Measurements from ENCODE around the gene SORL1. TPM values are rescaled to one million over a fixed set of nuclear protein-coding genes. Genes with fewer than 3 reads are reported as not detected.

The SORL1 gene
- total RNA-seq, 4 donors from 2014 or later, result 7.1 to 12.6 (median 10.6) TPM

- Histone ChIP-seq H3K4me3 (no peak overlapping the region), H3K27ac (peak overlapping the region in 3 of 4 donors; percentile 88 to 93 (median 90)), H3K4me1 (peaks cover 0 to 43% (median 5%) of the 10 kb centered on the region in 3 donors), H3K36me3 (no peaks in the 10 kb centered on the region), H3K27me3 (no peaks in the 10 kb centered on the region), H3K9me3 (no peaks in the 10 kb centered on the region)
- 55 to 57% methylated on average over 5 to 8 of the region's 8 CpGs for WGBS, 2 donors (ENCODE audit: low coverage in 1 of 2)
- TF ChIP-seq POLR2AphosphoS5 (IDR thresholded peaks at IDR 0.05), result no peak
- TF ChIP-seq EP300 (IDR thresholded peaks at IDR 0.05), result no peak
- no peak for TF ChIP-seq CTCF (IDR thresholded peaks at IDR 0.05)
- no peak for TF ChIP-seq POLR2A (IDR thresholded peaks at IDR 0.05)
- no peak for ATAC-seq
Observed at GRCh38 chr11:121654259-121654842, 202.2 kb downstream of the SORL1 start.

GRCh38 chr11:121654843-121655536 is 202.9 kb downstream of the SORL1 start:
- peak; percentile 1 for ATAC-seq
- Histone ChIP-seq H3K9me3 (no peaks in the 10 kb centered on the region), H3K27ac (peak overlapping the region; percentile 79 to 93 (median 89)), H3K4me3 (peak overlapping the region; percentile 35 to 50), H3K4me1 (peaks cover 0 to 43% (median 5%) of the 10 kb centered on the region in 3 donors), H3K36me3 (no peaks in the 10 kb centered on the region), H3K27me3 (no peaks in the 10 kb centered on the region)
- 15 to 32% methylated on average over 13 to 14 of the region's 16 CpGs for WGBS, 2 donors (ENCODE audit: low coverage in 1 of 2)
- TF ChIP-seq POLR2AphosphoS5 (IDR thresholded peaks at IDR 0.05), result peak; percentile 44
- no peak for TF ChIP-seq POLR2A (IDR thresholded peaks at IDR 0.05)

- peak overlapping the region; percentile 79 to 93 (median 89) for H3K27ac ChIP-seq
- peak overlapping the region; percentile 35 to 50 for H3K4me3 ChIP-seq
- H3K4me1 ChIP-seq, result peaks cover 0 to 43% (median 5%) of the 10 kb centered on the region in 3 donors
- TF ChIP-seq POLR2AphosphoS5 (IDR thresholded peaks at IDR 0.05), result peak; percentile 92
- peak; percentile 82 to 97 (median 96) for TF ChIP-seq CTCF (IDR thresholded peaks at IDR 0.05)
- no peak for TF ChIP-seq POLR2A (IDR thresholded peaks at IDR 0.05)
- no peak for TF ChIP-seq EP300 (IDR thresholded peaks at IDR 0.05)
- WGBS, 2 donors (ENCODE audit: low coverage in 1 of 2), result 0% methylated on average over 17 of the region's 44 CpGs
- H3K27me3 ChIP-seq, result no peaks in the 10 kb centered on the region
- no peaks in the 10 kb centered on the region for H3K36me3 ChIP-seq
- no peaks in the 10 kb centered on the region for H3K9me3 ChIP-seq
- ATAC-seq, result peak; percentile 93
Observed at GRCh38 chr11:121655537-121656327, 203.6 kb downstream of the SORL1 start.

GRCh38 chr11:121656328-121657090 is 204.4 kb downstream of the SORL1 start:
- no peak for TF ChIP-seq CTCF (IDR thresholded peaks at IDR 0.05)
- TF ChIP-seq EP300 (IDR thresholded peaks at IDR 0.05), result no peak
- no peak for TF ChIP-seq POLR2AphosphoS5 (IDR thresholded peaks at IDR 0.05)
- H3K36me3 ChIP-seq, result no peaks in the 10 kb centered on the region
- peak overlapping the region; percentile 79 to 93 (median 89) for H3K27ac ChIP-seq
- WGBS, 2 donors (ENCODE audit: low coverage in 1 of 2), result 7 to 17% methylated on average over 3 to 9 of the region's 19 CpGs
- no peak for ATAC-seq
- no peaks in the 10 kb centered on the region for H3K9me3 ChIP-seq
- peak overlapping the region; percentile 2 to 50 for H3K4me3 ChIP-seq
- peaks cover 0 to 47% (median 5%) of the 10 kb centered on the region in 3 donors for H3K4me1 ChIP-seq
- no peaks in the 10 kb centered on the region for H3K27me3 ChIP-seq

All from gastroesophageal sphincter (tissue), 4 donors.